K562 (cell line): ENCODE results near the gene MACROD2. TPM values are rescaled to one million over a fixed set of nuclear protein-coding genes. Genes with fewer than 3 reads are reported as not detected.

Experiments used
- ATAC-seq: fragments of 200-7000 bp; cut with Tn5 transposase; 3 replicates; pipeline ENCODE4 v1.9.1; 2020; ENCODE audit warnings: moderate library complexity
- BruUV-seq: library from RNA; stranded (reverse); fragments of 400-500 nt; replicated peaks from 2 replicates; lab custom pipeline; 2021; lab: Mats Ljungman, UMichigan
- CTCF ChIA-PET: fragments of 300-600 bp; formaldehyde crosslinking; extraction: SDS; loops from one replicate; lab custom pipeline; 2021; ENCODE audit warnings: low intra/inter-chr PET ratio; lab: Yijun Ruan, JAX
- POLR2A ChIA-PET: fragments of 300-600, 350-650 bp; sonication (Branson Sonifier 250); formaldehyde crosslinking; extraction: SDS; loops from one replicate; lab custom pipeline; 2021; ENCODE audit warnings: antibody characterized with exemption, inconsistent platforms; lab: Yijun Ruan, JAX
- DNase-seq, 4 experiments: peaks; one replicate each; pipeline versions ENCODE4 v3.0.0 to v3.0.0-alpha.2; 2011 to 2018; ENCODE audit warnings: low spot score in 3 of 4, mixed read lengths in 3 of 4; ENCODE audit errors: extremely low read depth in 1 of 4
- FAIRE-seq: peaks from 2 replicates; lab custom pipeline; 2011; peaks lifted over from hg19 to GRCh38; lab: Jason Lieb, UNC
- H2AFZ ChIP-seq: 2 replicates; pipeline ENCODE4 v1.6.0; 2011; ENCODE audit warnings: low read depth, low read length, control low read depth, inconsistent platforms
- H3K27ac ChIP-seq: fragments of 200-600 bp; 3 replicates; pipeline ENCODE4 v1.8.0; 2011; ENCODE audit warnings: low read depth, mild to moderate bottlenecking, control low read depth, inconsistent platforms, low read length, moderate library complexity, mixed read lengths; ENCODE audit errors: extremely low read depth
- H3K27me3 ChIP-seq, 2 experiments: fragments of 300-600 bp in 1 of 2; 2 replicates in 1 of 2; 3 replicates in 1 of 2; pipeline versions ENCODE4 v1.6.0 to v1.8.0; 2011; ENCODE audit warnings: inconsistent platforms in 2 of 2, low read length in 2 of 2, mild to moderate bottlenecking in 1 of 2, mixed read lengths in 1 of 2, moderate library complexity in 1 of 2; ENCODE audit not compliant: control insufficient read depth in 2 of 2, insufficient read depth in 2 of 2
- H3K36me3 ChIP-seq: fragments of 300-600 bp; 3 replicates; pipeline ENCODE4 v1.8.0; 2011; ENCODE audit warnings: mild to moderate bottlenecking, low read length, inconsistent platforms; ENCODE audit not compliant: control insufficient read depth, insufficient read depth
- H3K4me1 ChIP-seq, 2 experiments: fragments of 200-600 bp in 1 of 2; replicated peaks in 1 of 2; 2 replicates in 1 of 2; 3 replicates in 1 of 2; pipeline versions ENCODE4 v1.5.1 to v1.8.0; 2011; ENCODE audit warnings: inconsistent platforms in 2 of 2, low read length in 2 of 2, mild to moderate bottlenecking in 1 of 2, mixed read lengths in 1 of 2, moderate library complexity in 1 of 2; ENCODE audit not compliant: control insufficient read depth in 2 of 2, insufficient read depth in 2 of 2
- H3K4me2 ChIP-seq: 2 replicates; pipeline ENCODE4 v1.6.1; 2011; ENCODE audit warnings: low read length, control low read depth, inconsistent platforms, mixed read lengths; ENCODE audit not compliant: insufficient read depth
- H3K4me3 ChIP-seq: fragments of 200-600 bp; sonication (generic), shearing (Covaris generic); 2 replicates; pipeline ENCODE4 v1.5.1; 2016; ENCODE audit warnings: control low read depth, inconsistent platforms
- H3K79me2 ChIP-seq: fragments of 200-600 bp; 3 replicates; pipeline ENCODE4 v1.8.0; 2011; ENCODE audit warnings: low read length, inconsistent platforms; ENCODE audit not compliant: control insufficient read depth, insufficient read depth
- H3K9ac ChIP-seq, 2 experiments: 2 replicates each; pipeline versions ENCODE4 v1.6.0 to v1.6.1; 2011; ENCODE audit warnings: low read depth in 2 of 2, low read length in 2 of 2, control low read depth in 1 of 2, inconsistent platforms in 1 of 2, mild to moderate bottlenecking in 1 of 2, mixed read lengths in 1 of 2; ENCODE audit not compliant: insufficient read depth in 1 of 2
- H3K9me1 ChIP-seq: one replicate; pipeline ENCODE4 v1.6.0; 2011; ENCODE audit warnings: inconsistent platforms, mild to moderate bottlenecking, low read length, moderate library complexity; ENCODE audit not compliant: control insufficient read depth, insufficient read depth
- H3K9me3 ChIP-seq: replicated peaks from 2 replicates; pipeline ENCODE4 v1.5.1; 2011; ENCODE audit warnings: low read depth, low read length, inconsistent platforms; ENCODE audit not compliant: control insufficient read depth, insufficient read depth
- H4K20me1 ChIP-seq: replicated peaks from 2 replicates; pipeline ENCODE4 v1.6.1; 2011; ENCODE audit warnings: low read length, inconsistent platforms, mixed read lengths; ENCODE audit not compliant: control insufficient read depth, insufficient read depth
- ATF4 ChIP-seq: fragments of 450-650 bp; formaldehyde crosslinking; IDR thresholded peaks from 2 replicates; pipeline ENCODE4 v1.4.0; 2022; ENCODE audit warnings: mild to moderate bottlenecking, moderate library complexity
- GABPB2 ChIP-seq: fragments of 250-450 bp; sonication (Bioruptor Pico); conservative IDR thresholded peaks from 2 replicates; pipeline ENCODE4 v1.5.1; 2021; ENCODE audit warnings: mild to moderate bottlenecking
- GTF3C2 ChIP-seq: IDR thresholded peaks from 3 replicates; pipeline ENCODE4 v1.6.1; 2011; ENCODE audit warnings: borderline replicate concordance, mild to moderate bottlenecking, moderate library complexity; ENCODE audit not compliant: insufficient read length; ENCODE audit errors: extremely low read depth
- HNRNPH1 ChIP-seq: fragments of 200-400 bp; formaldehyde crosslinking; optimal IDR thresholded peaks from 2 replicates; pipeline ENCODE3; 2017; ENCODE audit warnings: low read depth, mild to moderate bottlenecking, low read length, moderate library complexity
- MAFG ChIP-seq: fragments of 450-650 bp; conservative IDR thresholded peaks from 2 replicates; pipeline ENCODE4 v1.6.1; 2016; ENCODE audit warnings: missing genetic modification characterization, missing compliant biosample characterization
- NBN ChIP-seq: fragments of 450-650 bp; IDR thresholded peaks from 2 replicates; pipeline ENCODE4 v1.6.1; 2016; ENCODE audit warnings: low read depth, mild to moderate bottlenecking
- NR1H2 ChIP-seq: sonication (generic); formaldehyde crosslinking; IDR thresholded peaks from 2 replicates; pipeline ENCODE4 v1.4.0; 2020; ENCODE audit warnings: mild to moderate bottlenecking, missing genetic modification reagents
- RBM34 ChIP-seq: fragments of 200-400 bp; formaldehyde crosslinking; IDR thresholded peaks from 2 replicates; pipeline ENCODE4 v1.6.1; 2018; ENCODE audit warnings: low read length, borderline replicate concordance; ENCODE audit not compliant: insufficient read depth
- SIN3A ChIP-seq, 2 experiments: fragments of 150-350 bp in 1 of 2; IDR thresholded peaks; 2 replicates each; pipeline ENCODE4 v1.6.1; 2011 to 2016; ENCODE audit warnings: borderline replicate concordance in 2 of 2, low read depth in 2 of 2, low read length in 2 of 2, mild to moderate bottlenecking in 2 of 2, moderate library complexity in 2 of 2; ENCODE audit not compliant: control insufficient read depth in 1 of 2
- TAF1 ChIP-seq: IDR thresholded peaks from 2 replicates; pipeline ENCODE4 v1.6.1; 2011; ENCODE audit warnings: mild to moderate bottlenecking, low read length, moderate library complexity; ENCODE audit not compliant: insufficient read depth, control insufficient read depth, severe bottlenecking; ENCODE audit errors: extremely low read depth
- XRCC5 ChIP-seq: fragments of 200-400 bp; formaldehyde crosslinking; IDR thresholded peaks from 2 replicates; pipeline ENCODE4 v1.6.1; 2017; ENCODE audit warnings: low read depth, mild to moderate bottlenecking, low read length
- ZBTB43 ChIP-seq: sonication (generic); formaldehyde crosslinking; IDR thresholded peaks from 2 replicates; pipeline ENCODE4 v1.8.0; 2023; ENCODE audit warnings: mild to moderate bottlenecking, missing genetic modification reagents
- ZNF347 ChIP-seq: fragments of 450-650 bp; formaldehyde crosslinking; IDR thresholded peaks from 2 replicates; pipeline ENCODE4 v1.4.0; 2020; ENCODE audit warnings: low read depth, mild to moderate bottlenecking, moderate library complexity
- WGBS: fragments of 100-300 bp; shearing (Covaris generic); methylation state at CpG from one replicate; pipeline ENCODE4 v1.1.6; 2016; ENCODE audit warnings: low coverage, mixed read lengths; ENCODE audit not compliant: insufficient coverage; ENCODE audit errors: missing lambda C conversion rate; 5-methylcytosine and 5-hydroxymethylcytosine counted together
- in situ Hi-C: fragments of 300-500 bp; cut with MboI; formaldehyde crosslinking; loops from 4 replicates; pipeline ENCODE4 v1.15.0; 2018; ENCODE audit warnings: inconsistent platforms, mixed read lengths
- intact Hi-C: fragments of 100-400 bp; cut with micrococcal nuclease; formaldehyde crosslinking; loops from 2 replicates; pipeline ENCODE4 v1.14.2; 2022
- polyA plus RNA-seq, 8 experiments: library from polyadenylated mRNA; depleted of rRNA in 4 of 8; stranded (reverse) in 5 of 8; unstranded in 3 of 8; fragments of >200 nt; fragmentation: Nextera tagmentation in 2 of 8; fragmentation: Illumina TruSeq in 1 of 8; extraction: Ambion mirVana in 2 of 8; extraction: Trizol in 1 of 8; gene quantifications; 2 replicates each; pipeline versions ENCODE4 v1.2.1 to v1.2.3, GENCODE V29; 2011 to 2014; ENCODE audit warnings: inconsistent platforms in 1 of 8, missing spikeins in 1 of 8
- total RNA-seq, 7 experiments: library from RNA; depleted of rRNA in 6 of 7; stranded (reverse); fragments of >200 nt in 6 of 7; fragmentation: Illumina TruSeq in 2 of 7; extraction: Trizol in 2 of 7; gene quantifications; 2 replicates each; pipeline versions ENCODE4 v1.2.1 to v1.2.3, GENCODE V29; 2011 to 2021; ENCODE audit warnings: low replicate concordance in 1 of 7

The MACROD2 gene
- total and polyA plus RNA-seq, 9 of the 15 experiments (the other 6 are each of a cell fraction or from before 2014, with no cell fraction given): not detected

- Histone ChIP-seq H3K4me1 (no peaks in the 10 kb centered on the region), H3K9me3 (no peaks in the 10 kb centered on the region), H4K20me1 (no peaks in the 10 kb centered on the region), H3K27me3 (no peaks in the 10 kb centered on the region), H3K4me2 (no peak overlapping the region), H3K27ac (no peak overlapping the region), H3K9ac (no peak overlapping the region), H3K79me2 (no peaks in the 10 kb centered on the region), H2AFZ (no peak overlapping the region), H3K36me3 (no peaks in the 10 kb centered on the region), H3K4me3 (no peak overlapping the region), H3K9me1 (no peaks in the 10 kb centered on the region)
- ChIA-PET POLR2A (no interaction called here), CTCF (no interaction called here)
- no peak for ATAC-seq
- intact Hi-C loops (no loop called here), in situ Hi-C loops (no loop called here)
- BruUV-seq: no TSS peak
- DNase-seq: no peak
- 0% methylated on average over 3 of the region's 3 CpGs for WGBS
- no peak for FAIRE-seq
- no peak for TF ChIP-seq NR1H2 (CRISPR knock-in tag)
- TF ChIP-seq GABPB2 (CRISPR knock-in tag): no peak
- TF ChIP-seq ZBTB43 (CRISPR knock-in tag): no peak
- no peak for TF ChIP-seq GTF3C2
- TF ChIP-seq MAFG (tag): no peak
- TF ChIP-seq XRCC5: no peak
- TF ChIP-seq ATF4 (CRISPR knock-in tag): no peak
- TF ChIP-seq RBM34: no peak
- no peak for TF ChIP-seq ZNF347 (CRISPR knock-in tag)
- TF ChIP-seq NBN: no peak
- no peak for TF ChIP-seq TAF1
- TF ChIP-seq HNRNPH1: no peak
- TF ChIP-seq SIN3A (IDR thresholded peaks at IDR 0.05; ENCODE audit: borderline replicate concordance in 2 of 2, control insufficient read depth in 1 of 2, low read depth in 2 of 2, low read length in 2 of 2): no peak
Observed at GRCh38 chr20:15627089-15627488, 1631.8 kb downstream of the MACROD2 start.
